ENCODE results near the gene CNTNAP5.

Gene CNTNAP5

GRCh38 chr2:124959581-124959980 is 934.5 kb downstream of the CNTNAP5 start:
- no peak for DNase-seq

GRCh38 chr2:124961132-124961531 is 936.0 kb downstream of the CNTNAP5 start:
- DNase-seq, result no peak
